T-helper 1 cell treated with Interleukin-12 subunit alpha and Interleukin-12 subunit beta and Interleukin-4 antibody, amounts not matched to agents 30 μg/mL and 1 μg/mL, for 36 hours (primary cell): ENCODE results near the gene ADRA1B.

ENCODE experiments used
- H3K27ac Mint-ChIP-seq: one replicate; pipeline ENCODE4 v1.8.0; 2021; ENCODE audit warnings: mild to moderate bottlenecking, mixed read lengths
- H3K27me3 Mint-ChIP-seq: one replicate; pipeline ENCODE4 v1.8.0; 2021; ENCODE audit warnings: low read depth, mixed read lengths
- H3K36me3 Mint-ChIP-seq: one replicate; pipeline ENCODE4 v1.8.0; 2021; ENCODE audit warnings: low read depth, mixed read lengths
- H3K4me1 Mint-ChIP-seq: one replicate; pipeline ENCODE4 v1.8.0; 2021; ENCODE audit warnings: low read depth, mixed read lengths
- H3K4me3 Mint-ChIP-seq: one replicate; pipeline ENCODE4 v1.8.0; 2021; ENCODE audit warnings: mild to moderate bottlenecking, moderate library complexity, mixed read lengths
- H3K9me3 Mint-ChIP-seq: one replicate; pipeline ENCODE4 v1.8.0; 2021; ENCODE audit warnings: mixed read lengths

The ADRA1B gene

GRCh38 chr5:159907689-159908590 lies 8.3 kb upstream of the ADRA1B start:
- Mint-ChIP-seq H3K4me3 (no peak overlapping the region), H3K36me3 (no peaks in the 10 kb centered on the region), H3K9me3 (no peaks in the 10 kb centered on the region), H3K27me3 (peaks cover 37% of the 10 kb centered on the region), H3K27ac (no peak overlapping the region), H3K4me1 (no peaks in the 10 kb centered on the region)

GRCh38 chr5:159908591-159908940 lies 7.7 kb upstream of the ADRA1B start:
- no peak overlapping the region for H3K27ac Mint-ChIP-seq
- H3K27me3 Mint-ChIP-seq, result peaks cover 44% of the 10 kb centered on the region
- H3K4me1 Mint-ChIP-seq, result no peaks in the 10 kb centered on the region
- H3K36me3 Mint-ChIP-seq, result no peaks in the 10 kb centered on the region
- H3K4me3 Mint-ChIP-seq, result no peak overlapping the region
- no peaks in the 10 kb centered on the region for H3K9me3 Mint-ChIP-seq

- Mint-ChIP-seq H3K4me1 (no peaks in the 10 kb centered on the region), H3K27ac (no peak overlapping the region), H3K27me3 (peaks cover 49% of the 10 kb centered on the region), H3K36me3 (no peaks in the 10 kb centered on the region), H3K4me3 (no peak overlapping the region), H3K9me3 (no peaks in the 10 kb centered on the region)
Measured at GRCh38 chr5:159909126-159909525, 7.2 kb upstream of the ADRA1B start.

- Mint-ChIP-seq H3K27me3 (peaks cover 54% of the 10 kb centered on the region), H3K36me3 (no peaks in the 10 kb centered on the region), H3K9me3 (no peaks in the 10 kb centered on the region), H3K4me3 (no peak overlapping the region), H3K27ac (no peak overlapping the region), H3K4me1 (no peaks in the 10 kb centered on the region)
Measured at GRCh38 chr5:159910207-159910842, 6.0 kb upstream of the ADRA1B start.

- Mint-ChIP-seq H3K36me3 (no peaks in the 10 kb centered on the region), H3K4me1 (peaks cover 4% of the 10 kb centered on the region), H3K9me3 (no peaks in the 10 kb centered on the region), H3K4me3 (no peak overlapping the region), H3K27ac (no peak overlapping the region), H3K27me3 (peaks cover 55% of the 10 kb centered on the region)
Measured at GRCh38 chr5:159910843-159911229, 5.4 kb upstream of the ADRA1B start.

GRCh38 chr5:159911349-159911748 lies 4.9 kb upstream of the ADRA1B start:
- Mint-ChIP-seq H3K4me3 (no peak overlapping the region), H3K27ac (no peak overlapping the region), H3K36me3 (no peaks in the 10 kb centered on the region), H3K4me1 (peaks cover 4% of the 10 kb centered on the region), H3K9me3 (no peaks in the 10 kb centered on the region), H3K27me3 (peaks cover 57% of the 10 kb centered on the region)

- H3K27ac Mint-ChIP-seq, result no peak overlapping the region
- H3K9me3 Mint-ChIP-seq, result no peaks in the 10 kb centered on the region
- H3K4me3 Mint-ChIP-seq, result no peak overlapping the region
- no peaks in the 10 kb centered on the region for H3K36me3 Mint-ChIP-seq
- H3K27me3 Mint-ChIP-seq, result peaks cover 63% of the 10 kb centered on the region
- peaks cover 5% of the 10 kb centered on the region for H3K4me1 Mint-ChIP-seq
Measured at GRCh38 chr5:159912033-159912800, 4.1 kb upstream of the ADRA1B start.

- Mint-ChIP-seq H3K4me3 (no peak overlapping the region), H3K4me1 (peaks cover 6% of the 10 kb centered on the region), H3K9me3 (no peaks in the 10 kb centered on the region), H3K36me3 (no peaks in the 10 kb centered on the region), H3K27me3 (peaks cover 67% of the 10 kb centered on the region), H3K27ac (no peak overlapping the region)
Measured at GRCh38 chr5:159913048-159913447, 3.2 kb upstream of the ADRA1B start.

- Mint-ChIP-seq H3K4me3 (no peak overlapping the region), H3K36me3 (no peaks in the 10 kb centered on the region), H3K27me3 (peaks cover 67% of the 10 kb centered on the region), H3K9me3 (no peaks in the 10 kb centered on the region), H3K4me1 (peaks cover 6% of the 10 kb centered on the region), H3K27ac (no peak overlapping the region)
Measured at GRCh38 chr5:159913501-159913900, 2.8 kb upstream of the ADRA1B start.

GRCh38 chr5:159916841-159917761 lies 819 bp downstream of the ADRA1B start:
- no peaks in the 10 kb centered on the region for H3K9me3 Mint-ChIP-seq
- H3K27ac Mint-ChIP-seq, result no peak overlapping the region
- H3K4me1 Mint-ChIP-seq, result peaks cover 6% of the 10 kb centered on the region
- H3K36me3 Mint-ChIP-seq, result no peaks in the 10 kb centered on the region
- H3K4me3 Mint-ChIP-seq, result peak overlapping the region; percentile 7
- H3K27me3 Mint-ChIP-seq, result peaks cover 61% of the 10 kb centered on the region

GRCh38 chr5:159917994-159918393 lies 1.7 kb downstream of the ADRA1B start:
- Mint-ChIP-seq H3K27me3 (peaks cover 52% of the 10 kb centered on the region), H3K4me3 (no peak overlapping the region), H3K36me3 (no peaks in the 10 kb centered on the region), H3K9me3 (no peaks in the 10 kb centered on the region), H3K27ac (no peak overlapping the region), H3K4me1 (peaks cover 6% of the 10 kb centered on the region)

- H3K4me1 Mint-ChIP-seq, result peaks cover 2% of the 10 kb centered on the region
- no peak overlapping the region for H3K4me3 Mint-ChIP-seq
- no peaks in the 10 kb centered on the region for H3K9me3 Mint-ChIP-seq
- no peaks in the 10 kb centered on the region for H3K36me3 Mint-ChIP-seq
- H3K27ac Mint-ChIP-seq, result no peak overlapping the region
- peaks cover 35% of the 10 kb centered on the region for H3K27me3 Mint-ChIP-seq
Measured at GRCh38 chr5:159921721-159922120, 5.4 kb downstream of the ADRA1B start.

GRCh38 chr5:159923008-159923407 lies 6.7 kb downstream of the ADRA1B start:
- Mint-ChIP-seq H3K4me1 (no peaks in the 10 kb centered on the region), H3K9me3 (no peaks in the 10 kb centered on the region), H3K27ac (no peak overlapping the region), H3K36me3 (no peaks in the 10 kb centered on the region), H3K4me3 (no peak overlapping the region), H3K27me3 (peaks cover 27% of the 10 kb centered on the region)
